Keratinocyte (primary cell): ENCODE measurements around the gene SNX11.

ENCODE experiments used
- CTCF ChIP-seq, 3 experiments: IDR thresholded peaks in 1 of 3; conservative IDR thresholded peaks in 1 of 3; optimal IDR thresholded peaks in 1 of 3; 2 replicates in 2 of 3; 3 replicates in 1 of 3; pipeline versions ENCODE3 to v1.5.1; 2011; ENCODE audit warnings: low read length in 3 of 3, mild to moderate bottlenecking in 3 of 3, moderate library complexity in 2 of 3, control low read depth in 1 of 3, inconsistent platforms in 1 of 3; ENCODE audit not compliant: insufficient read depth in 2 of 3; ENCODE audit errors: extremely low read depth in 1 of 3
- EZH2 ChIP-seq: IDR thresholded peaks from one replicate; pipeline ENCODE4 v1.6.1; 2012; ENCODE audit warnings: inconsistent platforms, mild to moderate bottlenecking, low read length, moderate library complexity

- TF ChIP-seq CTCF (optimal IDR thresholded peaks at IDR 0.05 in 1 of 3, IDR thresholded peaks at IDR 0.05 in 1 of 3, conservative IDR thresholded peaks at IDR 0.05 in 1 of 3; ENCODE audit: extremely low read depth in 1 of 3, insufficient read depth in 2 of 3, low read length in 3 of 3) (no peak), EZH2 (no peak)
These were observed 36.7 kb downstream of the SNX11 start for GRCh38 chr17:48144231-48144630.
